GM18870 (cell line): ENCODE measurements around the gene PHLPP1.
"Not testable (repeated sequence)": the region's sequence is repeated elsewhere in the genome, so short reads cannot be mapped to it uniquely, and the experiment has no call there.

Source experiments
- ATAC-seq: cut with Tn5 transposase; IDR thresholded peaks from one replicate; pipeline ENCODE4 v1.9.1; 2021; ENCODE audit warnings: moderate library complexity; ENCODE audit not compliant: unreplicated experiment

Gene PHLPP1

DNA sequence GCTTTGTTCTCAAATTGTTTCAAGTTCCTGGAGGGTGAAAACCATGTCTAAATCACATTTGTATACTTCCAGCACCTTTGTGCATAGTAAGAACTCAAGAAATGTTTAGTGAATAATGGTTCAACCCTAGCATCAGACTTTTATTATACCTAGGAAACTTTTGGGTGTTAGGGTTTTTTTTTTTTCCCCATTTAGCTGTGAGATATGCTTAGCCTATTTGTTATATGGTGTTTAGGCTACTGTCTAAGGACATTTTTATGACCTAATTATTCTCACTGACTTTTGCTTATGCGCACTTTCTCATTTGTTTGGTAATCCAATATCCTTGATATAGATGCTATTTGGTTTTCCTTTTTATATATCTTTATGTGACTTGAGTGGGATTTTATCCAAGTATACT, 164.7 kb downstream of the PHLPP1 start:
- ATAC-seq = no peak

DNA sequence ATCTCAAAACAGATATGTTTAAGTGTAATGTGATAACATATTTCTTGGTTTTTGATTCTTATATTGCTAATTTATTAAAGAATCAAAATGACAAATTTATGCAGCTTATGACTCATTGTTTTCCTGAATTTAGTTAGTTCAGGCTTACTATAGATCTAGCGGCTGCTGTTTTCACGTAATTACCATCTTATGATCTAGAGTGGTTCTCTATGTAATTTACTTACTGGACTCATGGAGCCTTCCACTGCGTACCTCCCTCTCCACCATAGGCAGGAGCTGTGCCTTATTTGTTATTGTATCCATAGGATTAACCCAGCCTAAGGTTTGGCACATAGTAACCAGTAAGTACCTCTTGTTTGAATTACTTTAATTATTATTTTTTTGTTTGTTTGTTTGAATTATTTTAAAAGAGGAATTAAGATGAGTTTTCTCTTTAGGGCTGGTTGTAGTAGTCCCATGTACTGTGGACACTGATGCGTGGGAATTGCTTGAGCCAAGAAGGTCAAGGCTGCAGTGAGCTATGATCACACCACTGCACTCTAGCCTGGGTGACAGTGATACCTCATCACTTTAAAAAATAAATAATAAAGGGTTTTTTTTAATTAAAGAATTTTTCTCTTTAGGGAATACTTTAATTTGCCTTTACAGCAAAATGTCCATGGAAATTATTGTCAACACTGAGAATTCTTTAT, 165.5 kb downstream of the PHLPP1 start:
- ATAC-seq = no peak

DNA sequence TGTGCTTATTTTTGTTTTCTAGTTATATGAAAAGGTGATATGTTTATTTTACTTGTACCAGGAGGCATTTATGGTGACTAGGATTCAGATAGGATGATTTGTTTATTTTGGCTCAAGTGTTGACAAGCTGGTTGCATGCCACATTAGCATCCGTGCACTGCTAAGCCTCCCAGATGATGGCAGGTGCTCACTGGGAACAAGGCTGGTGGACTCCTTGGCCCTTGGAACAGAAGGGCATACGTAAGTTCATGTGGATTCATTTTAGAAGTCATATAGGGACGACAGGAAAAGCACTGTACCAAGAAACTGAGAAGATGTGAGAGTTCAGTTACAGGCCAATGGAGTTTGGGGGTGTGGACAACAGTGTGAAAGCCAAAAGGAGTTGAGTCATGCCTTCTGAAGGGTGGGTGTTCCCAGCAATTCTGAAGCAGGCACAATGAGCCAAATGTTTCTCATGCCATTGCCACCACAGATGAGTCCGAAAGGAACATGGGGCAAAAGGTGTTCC, 166.2 kb downstream of the PHLPP1 start:
- ATAC-seq = peak; percentile 83

DNA sequence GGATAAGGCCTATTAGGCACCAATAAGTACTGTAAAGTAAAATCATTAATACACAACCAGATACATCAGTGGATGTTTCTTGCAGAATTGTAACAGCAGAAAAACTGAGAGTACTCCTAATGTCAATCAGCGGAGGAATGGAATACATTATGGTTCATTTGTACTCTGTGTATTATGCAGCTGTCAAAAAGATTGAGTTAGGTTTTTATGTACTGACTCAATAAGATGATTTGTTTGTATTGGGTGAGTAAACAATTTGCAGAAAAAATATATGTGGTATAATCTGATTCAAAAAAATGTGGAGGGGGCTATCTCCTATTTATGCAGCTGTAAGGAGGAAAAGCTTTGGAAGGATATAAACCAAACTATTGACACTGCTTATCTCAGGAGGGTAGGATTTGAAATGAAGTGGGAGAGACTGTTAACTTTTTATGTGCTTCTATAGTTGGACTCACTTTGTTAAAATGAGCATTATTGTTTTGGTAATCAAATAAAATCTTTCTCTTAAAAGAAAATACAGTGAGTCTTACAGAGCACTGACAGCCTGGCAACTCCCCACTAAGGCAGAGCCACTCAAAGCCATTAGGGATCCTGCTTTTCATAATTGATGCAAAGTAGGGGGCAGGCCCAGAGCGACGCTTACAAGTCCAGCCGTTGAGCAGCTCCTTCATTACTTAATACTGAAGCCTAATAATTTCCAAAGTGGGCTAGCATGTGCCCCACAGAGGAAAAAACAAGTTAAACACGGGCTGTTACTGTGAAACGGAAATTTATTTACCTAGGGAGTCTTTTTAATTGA, 168.8 kb downstream of the PHLPP1 start:
- no peak for ATAC-seq

DNA sequence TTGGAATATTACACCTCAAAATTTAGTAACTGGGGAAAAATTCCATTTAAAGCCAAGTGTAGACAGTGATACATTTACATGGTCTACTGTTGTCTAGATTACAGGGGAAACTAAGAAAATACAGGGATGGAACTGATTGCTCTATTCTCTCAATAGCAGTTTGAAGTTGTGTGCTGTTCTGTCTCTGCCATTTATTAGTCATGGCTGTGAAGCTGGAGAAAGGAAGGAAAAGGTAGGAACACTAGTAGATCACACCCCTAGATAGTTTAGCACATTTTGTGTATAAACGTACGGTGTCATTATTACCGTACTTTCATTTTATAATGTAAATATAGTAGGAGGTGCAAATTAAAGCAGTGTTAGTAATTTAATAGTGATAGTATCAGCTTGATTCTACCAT, 170.5 kb downstream of the PHLPP1 start:
- no peak for ATAC-seq

DNA sequence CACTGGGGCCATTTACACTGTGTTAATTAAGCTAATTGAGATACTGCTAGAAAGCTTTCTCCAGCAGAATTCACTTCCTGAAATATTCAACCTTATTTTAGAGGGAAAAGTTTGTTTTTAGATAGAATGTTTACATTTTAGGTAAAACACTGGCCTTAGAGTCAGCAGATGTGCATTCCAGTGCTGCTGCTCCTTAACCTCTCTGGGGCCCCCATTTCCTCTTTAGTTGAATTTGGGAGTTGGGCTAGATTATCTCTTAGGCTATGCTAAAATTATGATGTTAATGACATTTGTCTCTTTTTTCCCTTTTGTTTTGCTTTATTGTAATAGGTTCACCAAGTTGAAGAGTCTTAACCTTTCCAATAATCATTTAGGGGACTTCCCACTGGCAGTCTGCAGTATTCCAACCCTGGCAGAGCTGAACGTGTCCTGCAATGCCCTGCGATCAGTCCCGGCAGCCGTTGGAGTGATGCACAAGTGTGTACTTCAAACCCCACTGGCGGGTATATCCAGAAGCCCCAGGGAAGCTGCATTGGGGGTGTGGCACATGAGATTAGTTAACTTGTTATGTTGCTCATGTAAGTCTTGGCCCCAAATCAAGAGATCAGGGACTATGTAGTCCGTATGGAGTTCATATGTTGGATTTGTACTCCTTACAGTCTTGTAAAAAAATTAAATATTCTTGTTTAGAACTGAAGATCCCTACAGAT, 179.5 kb downstream of the PHLPP1 start:
- no peak for ATAC-seq

DNA sequence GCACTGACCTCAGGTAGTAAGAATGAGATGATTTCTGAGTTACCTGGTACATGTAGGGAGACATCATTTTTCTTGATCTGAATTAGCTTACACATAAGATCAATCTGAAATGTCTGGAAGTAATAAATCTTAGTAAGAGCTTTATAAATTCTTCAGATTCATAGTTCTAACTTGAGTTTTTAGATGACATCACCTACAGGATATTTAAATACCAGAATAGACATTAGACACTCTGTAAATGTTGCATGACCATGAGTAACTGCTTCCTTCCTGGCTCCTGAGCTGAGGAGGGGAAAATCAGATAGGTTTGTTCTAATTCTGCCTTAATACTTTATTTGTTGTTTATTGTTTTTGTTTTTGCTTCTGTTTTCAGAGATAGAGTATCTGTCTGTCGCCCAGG, 181.8 kb downstream of the PHLPP1 start:
- ATAC-seq = no peak

DNA sequence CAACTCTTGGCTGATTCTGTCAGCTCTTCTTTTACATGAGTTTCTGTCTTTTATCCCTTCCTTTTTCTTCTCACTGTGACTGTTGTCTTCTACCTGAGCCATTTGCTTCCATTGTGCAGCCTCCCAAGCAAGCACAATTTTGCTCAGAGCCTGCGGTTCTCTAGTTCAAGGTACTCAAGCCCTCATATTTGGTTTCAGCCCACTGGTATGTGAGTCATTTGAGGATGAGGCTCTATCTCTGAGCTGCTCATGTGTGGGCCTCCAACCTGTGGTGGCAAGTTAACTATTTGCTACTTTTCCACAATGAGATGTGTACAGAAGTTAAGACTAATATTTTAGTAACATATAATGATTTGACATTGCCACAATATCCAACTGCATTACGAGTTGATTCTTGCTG, 183.0 kb downstream of the PHLPP1 start:
- ATAC-seq = peak; percentile 98

DNA sequence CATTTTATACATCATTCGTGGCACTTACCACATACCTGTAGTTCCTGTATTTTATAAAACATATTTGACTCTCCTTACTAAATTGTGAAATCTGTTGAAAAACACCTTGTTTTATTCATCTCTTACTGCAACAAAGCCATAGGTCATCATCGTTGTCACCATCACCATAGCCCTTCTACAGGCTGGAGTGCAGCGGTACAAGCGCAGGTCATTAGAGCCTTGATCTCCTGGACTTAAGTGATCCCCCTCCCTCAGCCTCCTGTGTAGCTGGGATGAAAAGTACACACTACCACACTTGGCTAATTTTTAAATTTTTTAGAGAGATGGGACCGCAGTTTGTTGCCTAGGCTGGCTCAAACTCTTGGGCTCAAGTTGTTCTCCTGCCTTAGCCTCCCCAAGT, 184.2 kb downstream of the PHLPP1 start:
- no peak for ATAC-seq

DNA sequence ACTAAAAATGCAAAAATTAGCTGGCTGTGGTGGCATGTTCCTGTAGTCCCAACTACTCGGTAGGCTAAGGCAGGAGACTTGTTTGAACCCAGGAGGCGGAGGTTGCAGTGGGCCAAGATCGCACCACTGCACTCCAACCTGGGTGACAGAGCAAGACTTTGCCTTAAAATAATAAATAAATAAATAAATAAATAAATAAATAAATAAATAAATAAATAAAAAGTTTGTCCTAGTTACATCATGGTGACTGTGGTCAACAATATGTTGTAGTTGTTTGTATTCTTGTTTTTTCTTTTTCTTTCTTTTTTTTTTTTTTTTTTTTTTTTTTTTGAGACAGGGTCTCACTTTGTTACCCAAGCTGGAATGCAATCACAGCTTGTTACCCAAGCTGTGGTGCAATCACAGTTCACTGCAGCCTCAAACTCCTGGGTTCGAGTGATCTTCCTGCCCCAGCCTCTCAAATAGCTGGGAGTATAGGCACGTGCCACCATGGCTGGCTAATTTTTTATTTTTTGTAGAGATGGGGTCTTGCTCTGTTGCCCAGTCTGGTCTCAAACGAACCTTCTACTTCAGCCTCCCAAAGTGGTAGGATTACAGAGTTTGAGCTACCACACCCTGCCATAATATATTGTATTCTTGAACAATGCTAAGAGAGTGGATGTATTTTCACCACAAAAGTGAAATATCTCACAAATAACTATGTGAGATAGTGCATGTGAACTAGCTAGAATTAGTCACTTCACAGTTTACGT, 185.0 kb downstream of the PHLPP1 start:
- no peak for ATAC-seq

DNA sequence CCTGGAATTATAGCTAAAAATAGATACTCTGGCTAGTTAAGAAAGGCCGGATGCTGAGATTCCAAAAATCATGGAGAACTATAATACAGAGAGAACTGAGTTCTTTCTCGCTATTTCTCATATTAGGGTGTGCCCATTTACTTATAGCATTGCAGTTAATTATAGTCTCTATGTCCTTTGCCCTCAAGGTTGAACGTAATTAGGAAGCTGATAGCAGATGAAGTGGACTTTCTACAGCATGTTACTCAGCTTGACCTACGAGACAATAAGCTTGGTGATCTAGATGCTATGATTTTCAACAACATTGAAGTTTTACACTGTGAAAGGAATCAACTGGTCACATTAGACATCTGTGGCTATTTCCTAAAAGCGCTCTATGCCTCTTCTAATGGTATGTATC, 187.4 kb downstream of the PHLPP1 start:
- no peak for ATAC-seq

DNA sequence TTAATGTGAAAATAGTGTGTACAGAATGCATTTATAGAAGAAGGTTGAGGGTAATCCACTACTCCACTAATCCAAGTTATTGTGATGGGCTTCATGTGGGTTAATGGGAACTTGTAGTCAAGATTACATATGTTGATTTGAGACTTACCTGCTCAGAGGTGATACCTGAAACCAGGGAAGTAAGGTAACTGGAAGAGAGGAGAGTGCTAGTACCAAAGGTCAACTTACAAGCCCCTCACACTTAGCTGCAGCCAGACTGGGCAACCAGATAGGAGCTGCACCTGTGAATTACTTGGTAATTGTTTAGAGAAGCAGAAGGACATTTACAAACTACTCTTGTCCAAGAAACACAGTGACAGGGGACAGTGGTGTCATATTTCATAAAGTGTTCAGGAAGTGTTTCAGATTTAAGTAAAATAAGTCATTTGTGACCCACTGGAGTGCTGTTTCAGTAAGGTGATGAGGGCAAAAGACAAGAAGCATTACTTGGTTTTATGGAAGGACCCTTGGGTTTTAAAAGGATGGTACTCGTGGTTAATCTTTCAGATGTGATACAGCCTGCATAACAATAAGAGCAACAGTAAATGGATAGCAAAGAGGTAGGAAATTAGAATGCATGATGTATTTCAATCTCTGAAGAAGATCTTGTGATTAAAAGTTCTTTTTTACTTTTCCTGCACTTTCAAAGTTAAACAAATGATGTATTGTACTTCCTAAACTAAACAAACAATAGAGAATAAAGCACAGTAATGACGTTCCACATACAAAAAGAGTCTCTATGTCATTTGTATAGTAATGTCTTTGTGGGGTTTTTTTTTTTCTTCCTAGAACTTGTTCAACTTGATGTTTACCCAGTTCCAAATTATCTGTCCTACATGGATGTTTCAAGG, 189.3 kb downstream of the PHLPP1 start:
- ATAC-seq = no peak

DNA sequence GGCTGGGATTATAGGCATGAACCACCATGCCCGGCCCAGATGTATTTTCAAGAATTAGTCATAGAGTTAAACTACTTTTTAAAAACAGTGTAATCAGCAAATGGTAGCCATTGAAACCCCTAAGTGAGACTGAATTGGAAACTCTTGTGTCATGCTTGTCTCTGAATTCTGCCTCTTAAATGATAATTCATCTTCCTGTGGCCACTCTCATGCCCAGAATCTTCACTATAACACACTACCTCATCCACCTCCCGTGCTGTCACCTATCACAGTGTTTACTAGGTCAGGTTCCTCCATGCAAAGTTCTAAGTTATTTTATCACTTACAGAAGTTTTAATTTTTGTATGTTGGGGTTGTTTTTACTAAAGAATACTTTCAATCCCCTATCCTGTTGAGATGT, 197.5 kb downstream of the PHLPP1 start:
- no peak for ATAC-seq

DNA sequence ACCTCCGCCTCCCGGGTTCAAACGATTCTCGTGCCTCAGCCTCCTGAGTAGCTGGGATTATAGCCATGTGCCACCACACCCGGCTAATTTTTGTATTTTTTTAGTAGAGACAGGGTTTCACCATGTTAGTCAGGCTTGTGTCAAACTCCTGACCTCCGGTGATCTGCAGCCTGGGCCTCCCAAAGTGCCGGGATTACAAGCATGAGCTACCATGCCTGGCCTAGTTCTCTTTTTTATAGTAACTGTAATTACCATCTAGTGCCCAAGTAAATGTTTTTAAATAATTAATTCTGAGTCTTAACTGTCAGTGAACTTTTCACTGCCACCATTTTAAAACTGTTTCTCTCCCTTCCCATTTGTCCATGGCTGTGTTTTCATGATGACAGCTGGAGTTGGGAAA, 198.5 kb downstream of the PHLPP1 start:
- ATAC-seq = not testable (repeated sequence)

DNA sequence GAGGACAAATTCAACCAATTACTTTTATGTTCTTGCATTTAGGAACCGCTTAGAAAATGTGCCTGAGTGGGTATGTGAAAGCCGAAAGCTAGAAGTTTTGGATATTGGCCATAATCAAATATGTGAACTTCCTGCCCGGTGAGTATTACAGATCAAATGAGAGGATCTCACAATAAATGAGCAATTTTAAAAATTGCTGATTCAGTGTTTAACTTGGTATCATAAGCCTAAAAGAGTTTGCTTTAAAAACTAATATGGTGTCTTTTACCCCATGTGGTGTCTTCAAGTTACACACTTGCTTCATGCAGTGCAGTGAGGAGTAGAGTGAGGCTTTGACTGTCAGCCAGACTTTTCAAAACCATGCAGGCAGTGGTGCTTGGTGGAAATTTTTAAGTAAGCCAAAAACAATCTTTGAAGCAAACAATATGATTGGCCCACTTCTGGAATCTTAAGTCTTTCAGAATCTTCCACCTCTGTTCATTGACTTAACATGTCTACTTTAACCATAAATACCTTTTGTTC, 199.6 kb downstream of the PHLPP1 start:
- ATAC-seq = no peak

DNA sequence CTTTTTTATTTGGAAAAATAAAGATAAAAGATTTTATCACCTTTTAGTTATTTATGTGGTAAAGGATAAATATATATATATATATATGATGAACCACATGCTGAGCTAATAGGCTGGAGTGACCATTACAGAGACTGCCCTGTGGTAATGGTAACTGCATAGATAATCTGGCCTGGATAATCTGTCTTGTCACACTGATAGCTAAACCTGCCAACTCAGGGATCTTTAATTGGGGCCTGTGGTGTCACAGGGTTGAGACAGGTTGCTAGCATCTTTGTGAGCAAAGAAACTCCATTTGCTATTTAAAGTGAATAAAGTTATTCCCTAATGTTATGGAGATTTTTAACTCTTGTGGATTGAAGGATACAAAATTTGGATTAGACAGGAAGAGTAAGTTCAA, 203.0 kb downstream of the PHLPP1 start:
- no peak for ATAC-seq

DNA sequence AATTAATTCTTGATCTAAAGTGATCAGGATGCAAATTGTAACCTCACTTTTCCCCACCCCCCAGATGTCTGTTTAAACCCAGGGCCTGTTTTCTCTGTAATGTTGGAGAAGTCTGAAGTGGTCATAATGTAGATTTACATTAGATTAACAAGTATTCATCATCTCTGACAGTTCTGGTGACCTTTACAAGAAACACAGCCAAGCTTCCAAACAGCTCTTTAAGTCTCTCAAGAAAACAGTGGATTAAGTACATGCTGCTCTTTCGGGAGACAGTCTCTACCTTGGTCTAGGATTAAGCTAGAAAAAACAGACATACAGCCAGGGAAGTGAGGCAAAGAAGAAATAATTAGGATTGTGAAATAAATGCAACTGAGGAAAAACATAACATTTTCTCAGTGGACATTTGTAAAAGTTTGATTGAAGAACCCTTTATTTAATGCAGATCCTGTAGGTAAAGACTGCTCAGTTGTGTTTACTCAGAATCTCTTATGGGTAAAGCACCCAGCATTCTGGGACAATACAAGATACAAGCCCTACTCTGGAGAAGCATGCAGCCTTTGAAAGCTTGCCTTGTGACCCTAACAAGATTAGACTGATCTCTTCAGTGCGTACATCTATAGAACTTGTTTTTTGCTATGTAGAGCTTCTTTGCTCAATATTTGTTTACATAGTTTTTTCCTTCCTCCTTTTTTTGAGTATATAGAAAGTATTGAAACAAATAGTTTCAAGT, 203.9 kb downstream of the PHLPP1 start:
- no peak for ATAC-seq

DNA sequence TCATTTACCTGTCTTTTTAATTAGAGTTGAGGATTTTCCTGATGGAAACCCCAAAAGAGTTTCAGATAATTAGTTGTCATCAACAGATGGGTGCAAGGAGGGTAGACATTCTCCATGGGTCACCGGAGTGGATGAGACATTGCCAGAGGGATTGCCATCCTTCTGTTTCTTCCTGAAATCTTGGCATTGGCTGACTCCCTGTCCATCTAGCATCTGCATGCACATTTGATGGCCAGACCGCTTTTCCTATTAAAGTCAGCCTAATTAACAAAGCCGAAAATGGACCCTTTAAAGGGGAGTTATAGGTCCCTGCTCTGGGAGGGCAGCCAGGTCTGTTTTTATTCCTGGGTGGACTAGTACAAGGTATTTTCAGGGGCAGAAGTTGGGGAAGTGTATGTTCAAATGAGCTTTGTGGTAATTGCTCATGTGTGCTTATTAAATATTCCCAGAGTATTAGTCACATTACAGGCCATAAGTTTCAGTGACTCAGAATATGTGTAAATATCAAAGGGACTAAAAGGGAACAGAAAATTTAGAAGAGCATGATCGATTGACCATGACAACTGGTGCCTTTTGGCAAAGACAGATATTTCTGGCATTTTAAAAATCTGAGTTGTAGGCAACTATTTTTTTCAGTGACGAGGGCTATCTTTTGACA, 209.8 kb downstream of the PHLPP1 start:
- no peak for ATAC-seq

DNA sequence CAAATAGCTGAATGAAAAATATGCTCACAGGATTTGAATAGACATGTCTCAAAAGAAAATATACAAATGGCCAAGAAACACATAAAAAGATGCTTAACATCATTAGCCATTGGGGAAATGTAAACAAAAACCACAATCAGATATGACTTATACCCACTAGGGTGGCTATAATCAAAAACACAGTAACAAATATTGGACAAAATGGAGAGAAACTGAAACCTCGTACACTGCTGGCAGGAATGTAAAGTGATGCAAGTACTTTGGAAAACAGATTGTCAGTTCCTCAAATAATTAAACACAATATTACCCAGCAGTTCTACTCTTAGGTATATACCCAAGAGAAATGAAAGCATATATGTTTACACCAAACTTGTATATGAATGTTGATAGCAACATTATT, 213.0 kb downstream of the PHLPP1 start:
- no peak for ATAC-seq
